Suprapubic skin (tissue), 4 donors: Measurements from ENCODE around the gene FOXO3. TPM values are rescaled to one million over a fixed set of nuclear protein-coding genes. Genes with fewer than 3 reads are reported as not detected.

ENCODE experiments used
- DNase-seq, 2 donors: peaks; one replicate each; pipeline ENCODE4 v3.0.0-alpha.2; 2019; ENCODE audit warnings: low spot score in 2 of 2
- H3K27ac ChIP-seq: fragments of 200-600 bp; sonication (generic); one replicate; pipeline ENCODE4 v1.5.1; 2019
- H3K27me3 ChIP-seq: fragments of 200-600 bp; sonication (generic); one replicate; pipeline ENCODE4 v1.5.1; 2019
- H3K36me3 ChIP-seq: fragments of 200-600 bp; sonication (generic); one replicate; pipeline ENCODE4 v1.5.1; 2019
- H3K4me1 ChIP-seq: fragments of 200-600 bp; sonication (generic); one replicate; pipeline ENCODE4 v1.5.1; 2019
- H3K4me3 ChIP-seq: fragments of 200-600 bp; sonication (generic); one replicate; pipeline ENCODE4 v1.5.1; 2019; ENCODE audit warnings: mild to moderate bottlenecking
- H3K9me3 ChIP-seq: fragments of 200-600 bp; sonication (generic); one replicate; pipeline ENCODE4 v1.5.1; 2019
- CTCF ChIP-seq, 2 donors: fragments of 200-600 bp in 1 of 2; fragments of 450-650 bp in 1 of 2; sonication (generic) in 1 of 2; IDR thresholded peaks; one replicate each; pipeline ENCODE4 v1.5.1; 2016 to 2019; ENCODE audit warnings: antibody characterized with exemption in 2 of 2, mild to moderate bottlenecking in 1 of 2, moderate library complexity in 1 of 2
- EP300 ChIP-seq: sonication (generic); formaldehyde crosslinking; IDR thresholded peaks from one replicate; pipeline ENCODE4 v1.6.1; 2017; ENCODE audit warnings: antibody characterized with exemption
- POLR2A ChIP-seq, 2 donors: fragments of 450-650 bp; IDR thresholded peaks; one replicate each; pipeline ENCODE4 v1.6.1; 2017; ENCODE audit warnings: antibody characterized with exemption in 2 of 2, mild to moderate bottlenecking in 2 of 2, moderate library complexity in 2 of 2
- POLR2AphosphoS5 ChIP-seq, 3 donors: sonication (generic); formaldehyde crosslinking; IDR thresholded peaks; one replicate each; pipeline ENCODE4 v1.6.1; 2017; ENCODE audit warnings: antibody characterized with exemption in 3 of 3
- WGBS: methylation state at CpG from one replicate; pipeline ENCODE4 v1.1.5; 2018; 5-methylcytosine and 5-hydroxymethylcytosine counted together
- total RNA-seq, 4 donors: library from RNA; depleted of rRNA; stranded (reverse); fragments of >200 nt; gene quantifications; one replicate each; pipeline ENCODE4 v1.1.0, GENCODE V29; 2016

The FOXO3 gene
- total RNA-seq, 4 donors from 2014 or later, result 103 to 141 (median 121) TPM

- no peak for DNase-seq
- Histone ChIP-seq H3K9me3 (no peaks in the 10 kb centered on the region), H3K27ac (peak overlapping the region; percentile 68), H3K27me3 (no peaks in the 10 kb centered on the region), H3K4me1 (peaks cover 85% of the 10 kb centered on the region), H3K36me3 (no peaks in the 10 kb centered on the region), H3K4me3 (no peak overlapping the region)
- 82% methylated on average over 2 of the region's 2 CpGs for WGBS
- no peak for TF ChIP-seq CTCF (IDR thresholded peaks at IDR 0.05)
- no peak for TF ChIP-seq EP300
- no peak for TF ChIP-seq POLR2AphosphoS5 (IDR thresholded peaks at IDR 0.05)
- no peak for TF ChIP-seq POLR2A (IDR thresholded peaks at IDR 0.05)
These were observed 19.9 kb downstream of the FOXO3 start for GRCh38 chr6:108580646-108581045.

GRCh38 chr6:108581237-108581931, 20.7 kb downstream of the FOXO3 start:
- H3K36me3 ChIP-seq, result no peaks in the 10 kb centered on the region
- no peaks in the 10 kb centered on the region for H3K9me3 ChIP-seq
- no peaks in the 10 kb centered on the region for H3K27me3 ChIP-seq
- WGBS, result 9% methylated on average over 3 of the region's 3 CpGs
- peak overlapping the region; percentile 10 for H3K4me3 ChIP-seq
- peak overlapping the region; percentile 68 for H3K27ac ChIP-seq
- peak in 1 of 2 donors; percentile 85 for DNase-seq
- TF ChIP-seq POLR2AphosphoS5 (IDR thresholded peaks at IDR 0.05) (peak; percentile 14 to 88 (median 72)), POLR2A (IDR thresholded peaks at IDR 0.05) (no peak), EP300 (no peak), CTCF (IDR thresholded peaks at IDR 0.05) (no peak)
- peaks cover 85% of the 10 kb centered on the region for H3K4me1 ChIP-seq

- H3K9me3 ChIP-seq, result no peaks in the 10 kb centered on the region
- H3K4me3 ChIP-seq, result peak overlapping the region; percentile 10
- WGBS, result 23% methylated on average over 1 of the region's 1 CpG
- TF ChIP-seq POLR2AphosphoS5 (IDR thresholded peaks at IDR 0.05) (no peak), POLR2A (IDR thresholded peaks at IDR 0.05) (no peak), CTCF (IDR thresholded peaks at IDR 0.05) (no peak), EP300 (no peak)
- peak overlapping the region; percentile 68 for H3K27ac ChIP-seq
- peaks cover 85% of the 10 kb centered on the region for H3K4me1 ChIP-seq
- no peak for DNase-seq
- no peaks in the 10 kb centered on the region for H3K36me3 ChIP-seq
- H3K27me3 ChIP-seq, result no peaks in the 10 kb centered on the region
These were observed 21.3 kb downstream of the FOXO3 start for GRCh38 chr6:108581932-108582475.

- H3K4me1 ChIP-seq, result peaks cover 85% of the 10 kb centered on the region
- no peaks in the 10 kb centered on the region for H3K9me3 ChIP-seq
- no peaks in the 10 kb centered on the region for H3K36me3 ChIP-seq
- H3K27me3 ChIP-seq, result no peaks in the 10 kb centered on the region
- no peak overlapping the region for H3K4me3 ChIP-seq
- DNase-seq, result no peak
- peak overlapping the region; percentile 68 for H3K27ac ChIP-seq
- 73% methylated on average over 3 of the region's 3 CpGs for WGBS
- TF ChIP-seq POLR2AphosphoS5 (IDR thresholded peaks at IDR 0.05), result no peak
- no peak for TF ChIP-seq EP300
- no peak for TF ChIP-seq CTCF (IDR thresholded peaks at IDR 0.05)
- TF ChIP-seq POLR2A (IDR thresholded peaks at IDR 0.05), result no peak
These were observed 21.9 kb downstream of the FOXO3 start for GRCh38 chr6:108582618-108583017.

- H3K9me3 ChIP-seq, result no peaks in the 10 kb centered on the region
- H3K4me1 ChIP-seq, result peaks cover 93% of the 10 kb centered on the region
- H3K36me3 ChIP-seq, result no peaks in the 10 kb centered on the region
- no peak overlapping the region for H3K27ac ChIP-seq
- TF ChIP-seq EP300 (no peak), POLR2AphosphoS5 (IDR thresholded peaks at IDR 0.05) (no peak), POLR2A (IDR thresholded peaks at IDR 0.05) (no peak), CTCF (IDR thresholded peaks at IDR 0.05) (no peak)
- 81% methylated on average over 5 of the region's 5 CpGs for WGBS
- DNase-seq, result no peak
- H3K4me3 ChIP-seq, result no peak overlapping the region
- H3K27me3 ChIP-seq, result no peaks in the 10 kb centered on the region
These were observed 23.6 kb downstream of the FOXO3 start for GRCh38 chr6:108584323-108584722.
